Liver (tissue), 9 donors: ENCODE results near the gene COX18. TPM values are rescaled to one million over a fixed set of nuclear protein-coding genes. Genes with fewer than 3 reads are reported as not detected.

Experiments used
- DNase-seq: peaks from one replicate; pipeline ENCODE4 v3.0.0-alpha.2; 2017; ENCODE audit warnings: low spot score
- H3K27ac ChIP-seq, 2 donors: one replicate each; pipeline ENCODE4 v1.7.0; 2013; ENCODE audit warnings: inconsistent platforms in 2 of 2, low read length in 2 of 2, control low read depth in 1 of 2, low read depth in 1 of 2, mild to moderate bottlenecking in 1 of 2
- H3K27me3 ChIP-seq, 4 donors: one replicate each; pipeline versions ENCODE4 v1.6.1 to v1.7.0; 2013; ENCODE audit warnings: low read length in 3 of 4, inconsistent platforms in 1 of 4, mild to moderate bottlenecking in 1 of 4, moderate library complexity in 1 of 4; ENCODE audit not compliant: control insufficient read depth in 4 of 4, insufficient read depth in 4 of 4
- H3K36me3 ChIP-seq, 4 donors: one replicate each; pipeline versions ENCODE4 v1.6.1 to v1.7.0; 2013; ENCODE audit warnings: low read length in 3 of 4, mild to moderate bottlenecking in 3 of 4, low read depth in 1 of 4, moderate library complexity in 1 of 4; ENCODE audit not compliant: control insufficient read depth in 4 of 4, insufficient read depth in 3 of 4
- H3K4me1 ChIP-seq, 4 donors: one replicate each; pipeline versions ENCODE4 v1.6.1 to v1.7.0; 2013; ENCODE audit warnings: low read length in 3 of 4, mild to moderate bottlenecking in 3 of 4, moderate library complexity in 1 of 4; ENCODE audit not compliant: control insufficient read depth in 4 of 4, insufficient read depth in 4 of 4
- H3K4me3 ChIP-seq, 3 donors: one replicate each; pipeline versions ENCODE4 v1.6.1 to v1.7.0; 2013; ENCODE audit warnings: low read length in 3 of 3, control low read depth in 1 of 3, low read depth in 1 of 3, mild to moderate bottlenecking in 1 of 3
- H3K9ac ChIP-seq, 2 donors: one replicate each; pipeline ENCODE4 v1.7.0; 2013; ENCODE audit warnings: low read length in 2 of 2, mild to moderate bottlenecking in 2 of 2, moderate library complexity in 2 of 2, control low read depth in 1 of 2, low read depth in 1 of 2
- H3K9me3 ChIP-seq, 4 donors: one replicate each; pipeline versions ENCODE4 v1.6.1 to v1.7.0; 2013; ENCODE audit warnings: low read length in 3 of 4; ENCODE audit not compliant: control insufficient read depth in 4 of 4
- ATF3 ChIP-seq: IDR thresholded peaks from 2 replicates; pipeline ENCODE4 v1.6.1; 2016; ENCODE audit warnings: antibody characterized with exemption
- EGR1 ChIP-seq, 2 donors: IDR thresholded peaks; 2 replicates each; pipeline ENCODE4 v1.6.1; 2016 to 2018; ENCODE audit warnings: antibody characterized with exemption in 2 of 2, low read depth in 2 of 2
- FOXA2 ChIP-seq: IDR thresholded peaks from 2 replicates; pipeline ENCODE4 v1.6.1; 2016; ENCODE audit warnings: antibody characterized with exemption
- GABPA ChIP-seq, 2 donors: IDR thresholded peaks in 1 of 2; conservative IDR thresholded peaks in 1 of 2; 2 replicates each; pipeline ENCODE4 v1.6.1; 2016; ENCODE audit warnings: antibody characterized with exemption in 2 of 2, mild to moderate bottlenecking in 1 of 2, moderate library complexity in 1 of 2
- HNF4A ChIP-seq, 2 donors: conservative IDR thresholded peaks; 2 replicates each; pipeline ENCODE4 v1.6.1; 2016; ENCODE audit warnings: antibody characterized with exemption in 2 of 2, mild to moderate bottlenecking in 2 of 2
- HNF4G ChIP-seq: IDR thresholded peaks from 2 replicates; pipeline ENCODE4 v1.6.1; 2016; ENCODE audit warnings: antibody characterized with exemption
- JUND ChIP-seq, 2 donors: IDR thresholded peaks; 2 replicates each; pipeline ENCODE4 v1.6.1; 2016; ENCODE audit warnings: antibody characterized with exemption in 2 of 2
- MAX ChIP-seq: IDR thresholded peaks from 2 replicates; pipeline ENCODE4 v1.6.1; 2016; ENCODE audit warnings: antibody characterized with exemption
- NR2F2 ChIP-seq: IDR thresholded peaks from 2 replicates; pipeline ENCODE4 v1.6.1; 2016; ENCODE audit warnings: antibody characterized with exemption
- RAD21 ChIP-seq, 2 donors: IDR thresholded peaks; 2 replicates each; pipeline ENCODE4 v1.6.1; 2016; ENCODE audit warnings: antibody characterized with exemption in 2 of 2, mild to moderate bottlenecking in 2 of 2
- SP1 ChIP-seq: IDR thresholded peaks from 2 replicates; pipeline ENCODE4 v1.6.1; 2018; ENCODE audit warnings: antibody characterized with exemption, mild to moderate bottlenecking
- YY1 ChIP-seq: IDR thresholded peaks from 2 replicates; pipeline ENCODE4 v1.6.1; 2016; ENCODE audit warnings: antibody characterized with exemption, mild to moderate bottlenecking
- ZBTB33 ChIP-seq: IDR thresholded peaks from 2 replicates; pipeline ENCODE4 v1.6.1; 2016; ENCODE audit warnings: antibody characterized with exemption
- WGBS: extraction: QIAGEN DNeasy Blood & Tissue Kit; methylation state at CpG from one replicate; pipeline ENCODE4 v1.1.7; 2013; 5-methylcytosine and 5-hydroxymethylcytosine counted together
- polyA plus RNA-seq, 2 donors: library from polyadenylated mRNA; stranded (reverse) in 1 of 2; unstranded in 1 of 2; fragments of 200-250 nt in 1 of 2; fragments of >200 nt in 1 of 2; fragmentation: Nextera tagmentation in 1 of 2; extraction: Ambion mirVana in 1 of 2; gene quantifications; one replicate each; pipeline versions ENCODE4 v1.2.1 to v1.2.3, GENCODE V29; 2013 to 2015
- total RNA-seq, 2 donors: library from RNA; depleted of rRNA; stranded (reverse); fragments of >200 nt; gene quantifications; one replicate each; pipeline ENCODE4 v1.2.3, GENCODE V29; 2014
- TF ChIP-seq, protein P1 (sequence below): fragments of 150-350 bp; IDR thresholded peaks from 2 replicates; pipeline ENCODE4 v1.5.1; 2017; ENCODE audit warnings: improper control_type of control experiment, low read depth, low read length; ENCODE audit not compliant: missing input control
- donor health status: healthy.
- donor health status: healthy.
- donor health status: healthy.
- donor health status: healthy.
- donor health status: healthy.

The COX18 gene
- total and polyA plus RNA-seq, 4 donors = 6.2 to 27.3 (median 18.4) TPM

- no peaks in the 10 kb centered on the region for H3K27me3 ChIP-seq
- no peak overlapping the region for H3K4me3 ChIP-seq
- TF ChIP-seq SP1 (no peak), NR2F2 (no peak), ZBTB33 (no peak), HNF4A (conservative IDR thresholded peaks at IDR 0.05) (no peak), YY1 (no peak), FOXA2 (no peak), RAD21 (IDR thresholded peaks at IDR 0.05) (no peak), MAX (no peak), HNF4G (no peak), ATF3 (no peak), JUND (IDR thresholded peaks at IDR 0.05) (no peak), GABPA (IDR thresholded peaks at IDR 0.05 in 1 of 2, conservative IDR thresholded peaks at IDR 0.05 in 1 of 2) (no peak)
- WGBS = 46% methylated on average over 1 of the region's 1 CpG
- DNase-seq = no peak
- peaks cover 2 to 35% (median 25%) of the 10 kb centered on the region in 4 donors for H3K36me3 ChIP-seq
- no peak overlapping the region for H3K9ac ChIP-seq
- H3K9me3 ChIP-seq = no peaks in the 10 kb centered on the region
- peaks cover 0 to 7% (median 0%) of the 10 kb centered on the region in 4 donors for H3K4me1 ChIP-seq
- H3K27ac ChIP-seq = no peak overlapping the region
Observed at GRCh38 chr4:73090738-73091137, 21.2 kb upstream of the COX18 start.

- H3K4me1 ChIP-seq = peaks cover 0 to 7% (median 0%) of the 10 kb centered on the region in 4 donors
- H3K9ac ChIP-seq = no peak overlapping the region
- H3K36me3 ChIP-seq = peaks cover 3 to 33% (median 26%) of the 10 kb centered on the region in 4 donors
- TF ChIP-seq EGR1 (IDR thresholded peaks at IDR 0.05; ENCODE audit: low read depth in 2 of 2) = no peak
- TF ChIP-seq FOXA2 = no peak
- no peak for TF ChIP-seq GABPA (IDR thresholded peaks at IDR 0.05 in 1 of 2, conservative IDR thresholded peaks at IDR 0.05 in 1 of 2)
- no peak for TF ChIP-seq YY1
- TF ChIP-seq, protein P1, sequence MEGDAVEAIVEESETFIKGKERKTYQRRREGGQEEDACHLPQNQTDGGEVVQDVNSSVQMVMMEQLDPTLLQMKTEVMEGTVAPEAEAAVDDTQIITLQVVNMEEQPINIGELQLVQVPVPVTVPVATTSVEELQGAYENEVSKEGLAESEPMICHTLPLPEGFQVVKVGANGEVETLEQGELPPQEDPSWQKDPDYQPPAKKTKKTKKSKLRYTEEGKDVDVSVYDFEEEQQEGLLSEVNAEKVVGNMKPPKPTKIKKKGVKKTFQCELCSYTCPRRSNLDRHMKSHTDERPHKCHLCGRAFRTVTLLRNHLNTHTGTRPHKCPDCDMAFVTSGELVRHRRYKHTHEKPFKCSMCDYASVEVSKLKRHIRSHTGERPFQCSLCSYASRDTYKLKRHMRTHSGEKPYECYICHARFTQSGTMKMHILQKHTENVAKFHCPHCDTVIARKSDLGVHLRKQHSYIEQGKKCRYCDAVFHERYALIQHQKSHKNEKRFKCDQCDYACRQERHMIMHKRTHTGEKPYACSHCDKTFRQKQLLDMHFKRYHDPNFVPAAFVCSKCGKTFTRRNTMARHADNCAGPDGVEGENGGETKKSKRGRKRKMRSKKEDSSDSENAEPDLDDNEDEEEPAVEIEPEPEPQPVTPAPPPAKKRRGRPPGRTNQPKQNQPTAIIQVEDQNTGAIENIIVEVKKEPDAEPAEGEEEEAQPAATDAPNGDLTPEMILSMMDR = no peak
- TF ChIP-seq JUND (IDR thresholded peaks at IDR 0.05) = no peak
- no peak overlapping the region for H3K27ac ChIP-seq
- DNase-seq = no peak
- no peak overlapping the region for H3K4me3 ChIP-seq
- no peaks in the 10 kb centered on the region for H3K9me3 ChIP-seq
- H3K27me3 ChIP-seq = no peaks in the 10 kb centered on the region
Observed at GRCh38 chr4:73087871-73088270, 18.4 kb upstream of the COX18 start.
